Right lobe of liver (tissue), 6 donors: ENCODE data around the gene RAD18. TPM values are rescaled to one million over a fixed set of nuclear protein-coding genes. Genes with fewer than 3 reads are reported as not detected.

Experiments
- ATAC-seq, 4 donors: fragments of 200-7000 bp; cut with Tn5 transposase; one replicate each; pipeline ENCODE4 v1.9.1; 2020; ENCODE audit warnings: mild to moderate bottlenecking in 4 of 4, moderate library complexity in 4 of 4
- DNase-seq, 3 donors: peaks; one replicate each; pipeline ENCODE4 v3.0.0-alpha.2; 2020
- H3K27ac ChIP-seq, 3 donors: fragments of 200-600 bp; one replicate each; pipeline ENCODE4 v1.8.0; 2022
- H3K27me3 ChIP-seq, 2 donors: fragments of 200-600 bp; one replicate each; pipeline ENCODE4 v1.8.0; 2022
- H3K36me3 ChIP-seq, 4 donors: fragments of 200-600 bp; sonication (generic) in 1 of 4; one replicate each; pipeline versions ENCODE4 v1.5.1 to v1.8.0; 2017 to 2022; ENCODE audit warnings: control low read depth in 1 of 4
- H3K4me1 ChIP-seq, 4 donors: fragments of 200-600 bp; sonication (generic) in 1 of 4; one replicate each; pipeline versions ENCODE4 v1.5.1 to v1.8.0; 2017 to 2022; ENCODE audit warnings: control low read depth in 1 of 4
- H3K4me3 ChIP-seq, 3 donors: fragments of 200-600 bp; one replicate each; pipeline ENCODE4 v1.8.0; 2022
- H3K9me3 ChIP-seq, 4 donors: fragments of 200-600 bp; sonication (generic) in 1 of 4; one replicate each; pipeline versions ENCODE4 v1.5.1 to v1.8.0; 2017 to 2022; ENCODE audit warnings: control low read depth in 1 of 4
- CTCF ChIP-seq, 4 donors: fragments of 200-600 bp in 3 of 4; fragments of 450-650 bp in 1 of 4; IDR thresholded peaks; one replicate each; pipeline versions ENCODE4 v1.5.1 to v1.8.0; 2016 to 2022; ENCODE audit warnings: antibody characterized with exemption in 4 of 4, mild to moderate bottlenecking in 2 of 4
- POLR2A ChIP-seq: fragments of 450-650 bp; IDR thresholded peaks from one replicate; pipeline ENCODE4 v1.6.1; 2017; ENCODE audit warnings: antibody characterized with exemption, mild to moderate bottlenecking
- WGBS: methylation state at CpG from one replicate; pipeline ENCODE4 v1.1.6; 2018; ENCODE audit warnings: low coverage, low lambda C conversion rate; ENCODE audit not compliant: insufficient coverage; ENCODE audit errors: missing lambda C conversion rate; 5-methylcytosine and 5-hydroxymethylcytosine counted together
- intact Hi-C, 2 donors: fragments of 100-400 bp; cut with DNase I; formaldehyde crosslinking; loops; one replicate each; pipeline versions ENCODE4 v1.11.2 to v1.14.1; 2022
- total RNA-seq, 6 experiments: library from RNA; depleted of rRNA in 2 of 6; stranded (reverse); fragments of >200 nt in 2 of 6; fragmentation: NEBNext Ultra II Directional in 3 of 6; extraction: Animal tissue kit (Norgen Biotek cat#: 25700) in 3 of 6; gene quantifications; one replicate each; pipeline versions ENCODE4 v1.1.0 to v1.2.4, GENCODE V29; 2016 to 2023
- donor health status: DM: no; HTN: yes; CAD: no.
- donor health status: DM: no; HTN: no; CAD: no.
- donor health status: DM: no; HTN: no; CAD: no.
- donor health status: DM: no; HTN: yes; CAD: no.
- donor health status: DM: no; HTN: yes; CAD: no.

The RAD18 gene
- total RNA-seq, 6 experiments from 2014 or later = 1.9 to 5.1 (median 4.3) TPM

- Histone ChIP-seq H3K27ac (no peak overlapping the region), H3K4me1 (no peaks in the 10 kb centered on the region), H3K4me3 (no peak overlapping the region), H3K27me3 (no peaks in the 10 kb centered on the region), H3K36me3 (no peaks in the 10 kb centered on the region), H3K9me3 (no peaks in the 10 kb centered on the region)
- ATAC-seq (no peak), DNase-seq (no peak)
- TF ChIP-seq CTCF (IDR thresholded peaks at IDR 0.05) (no peak), POLR2A (no peak)
- intact Hi-C loops = no loop called here
- WGBS = 63% methylated on average over 1 of the region's 1 CpG
Observed at GRCh38 chr3:8899876-8900460, 63.3 kb downstream of the RAD18 start.

- no peaks in the 10 kb centered on the region for H3K4me1 ChIP-seq
- no peak for TF ChIP-seq POLR2A
- TF ChIP-seq CTCF (IDR thresholded peaks at IDR 0.05) = no peak
- intact Hi-C loops = no loop called here
- 67% methylated on average over 2 of the region's 2 CpGs for WGBS
- no peak overlapping the region for H3K27ac ChIP-seq
- H3K9me3 ChIP-seq = no peaks in the 10 kb centered on the region
- no peaks in the 10 kb centered on the region for H3K27me3 ChIP-seq
- no peaks in the 10 kb centered on the region for H3K36me3 ChIP-seq
- ATAC-seq = no peak
- DNase-seq = no peak
- no peak overlapping the region for H3K4me3 ChIP-seq
Observed at GRCh38 chr3:8895829-8896228, 67.4 kb downstream of the RAD18 start.

GRCh38 chr3:8893001-8893400, 70.3 kb downstream of the RAD18 start:
- WGBS = 92% methylated on average over 5 of the region's 5 CpGs
- Histone ChIP-seq H3K9me3 (no peaks in the 10 kb centered on the region), H3K27ac (no peak overlapping the region), H3K4me3 (no peak overlapping the region), H3K4me1 (no peaks in the 10 kb centered on the region), H3K27me3 (no peaks in the 10 kb centered on the region), H3K36me3 (no peaks in the 10 kb centered on the region)
- no peak for DNase-seq
- TF ChIP-seq CTCF (IDR thresholded peaks at IDR 0.05) (no peak), POLR2A (no peak)
- ATAC-seq = no peak
- intact Hi-C loops = no loop called here

GRCh38 chr3:8891774-8892173, 71.5 kb downstream of the RAD18 start:
- Histone ChIP-seq H3K9me3 (no peaks in the 10 kb centered on the region), H3K4me3 (no peak overlapping the region), H3K27me3 (no peaks in the 10 kb centered on the region), H3K4me1 (no peaks in the 10 kb centered on the region), H3K27ac (no peak overlapping the region), H3K36me3 (no peaks in the 10 kb centered on the region)
- 88% methylated on average over 1 of the region's 1 CpG for WGBS
- DNase-seq (no peak), ATAC-seq (no peak)
- intact Hi-C loops = no loop called here
- TF ChIP-seq POLR2A (no peak), CTCF (IDR thresholded peaks at IDR 0.05) (no peak)

GRCh38 chr3:8891303-8891702, 72.0 kb downstream of the RAD18 start:
- Histone ChIP-seq H3K27me3 (no peaks in the 10 kb centered on the region), H3K9me3 (no peaks in the 10 kb centered on the region), H3K27ac (no peak overlapping the region), H3K4me3 (no peak overlapping the region), H3K36me3 (no peaks in the 10 kb centered on the region), H3K4me1 (no peaks in the 10 kb centered on the region)
- intact Hi-C loops = no loop called here
- TF ChIP-seq POLR2A = no peak
- ATAC-seq = no peak
- DNase-seq = no peak
